ENCODE results near the gene DHPS.

Gene DHPS

GRCh38 chr19:12696366-12697335 lies 15.0 kb upstream of the DHPS start, which contains the start of gene FBXW9:
TSS of gene FBXW9 (minus strand) at chr19:12696631. CDS start at chr19:12696581, 50 bp downstream.
- CTCF ChIA-PET, result interaction anchor here (1.0 to 4.1 kb wide), 9 partner anchors 15 to 151 kb away, joined by 3 to 17 read pairs (median 6); no protein-coding TSS in a partner anchor

GRCh38 chr19:12695997-12696365 lies 14.3 kb upstream of the DHPS start:
- POLR2A ChIA-PET, result interaction anchor here (0.6 to 2.2 kb wide), 8 partner anchors 9 to 96 kb away, joined by 3 to 12 read pairs (median 4); partner anchors contain the start of genes DHPS, JUNB and TRIR
- TF ChIP-seq CTCF (IDR thresholded peaks at IDR 0.05; ENCODE audit: insufficient read depth, low read length, missing control alignments), result no peak

More at GRCh38 chr19:12696366-12697335, 15.0 kb upstream of the DHPS start, which contains the start of gene FBXW9:
- peak; percentile 63 for DNase-seq (ENCODE audit: low read depth, low spot score)
- POLR2A ChIA-PET, result interaction anchor here (0.6 to 2.2 kb wide), 9 partner anchors 10 to 151 kb away, joined by 3 to 12 read pairs (median 4); partner anchors contain the start of genes DHPS, JUNB and TRIR
- TF ChIP-seq CTCF (IDR thresholded peaks at IDR 0.05; ENCODE audit: insufficient read depth, low read length, missing control alignments), result no peak
- peak within 1 kb of the TSS; percentile 97 for H3K4me3 ChIP-seq (ENCODE audit: low read depth, low read length)

GRCh38 chr19:12695514-12695913 lies 13.8 kb upstream of the DHPS start:
- no peak for DNase-seq (ENCODE audit: low read depth, low spot score)
- ChIA-PET POLR2A (interaction anchor here (2.0 to 2.2 kb wide), 2 partner anchors 14 to 97 kb away, joined by 8 to 12 read pairs; partner anchors contain the start of genes DHPS and JUNB), CTCF (interaction anchor here (1.0 to 2.8 kb wide), 3 partner anchors 9 to 152 kb away, joined by 3 to 17 read pairs (median 4); no protein-coding TSS in a partner anchor)
- no peak for TF ChIP-seq CTCF (IDR thresholded peaks at IDR 0.05; ENCODE audit: insufficient read depth, low read length, missing control alignments)
- H3K4me3 ChIP-seq (ENCODE audit: low read depth, low read length), result peak overlapping the region; percentile 97

More at GRCh38 chr19:12695997-12696365, 14.3 kb upstream of the DHPS start:
- no peak for DNase-seq (ENCODE audit: low read depth, low spot score)
- peak overlapping the region; percentile 97 for H3K4me3 ChIP-seq (ENCODE audit: low read depth, low read length)
- CTCF ChIA-PET, result interaction anchor here (1.0 to 2.8 kb wide), 7 partner anchors 8 to 152 kb away, joined by 3 to 17 read pairs (median 6); no protein-coding TSS in a partner anchor

DNA sequence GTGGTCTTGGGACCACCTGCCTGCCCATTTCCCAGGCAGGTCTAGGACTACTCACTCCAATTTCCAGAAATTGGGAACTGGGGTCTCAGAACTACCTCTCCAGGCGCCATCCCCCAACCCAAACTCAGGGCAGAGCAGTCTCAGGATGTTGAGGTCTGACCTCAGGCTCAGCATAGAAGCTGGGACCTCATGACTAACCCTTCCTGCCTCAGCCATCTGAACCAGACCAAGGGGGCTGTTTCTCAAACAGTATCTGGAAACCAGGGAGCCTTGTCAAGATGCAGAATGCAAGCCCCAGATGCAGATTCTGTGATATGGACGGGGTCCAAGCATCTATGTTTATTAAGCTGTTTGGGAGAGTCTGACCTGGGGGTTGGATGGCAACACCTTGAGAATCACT lies 13.4 kb upstream of the DHPS start:
- no peak overlapping the region; the same call in 1 of the 2 replicates for H3K4me3 ChIP-seq (ENCODE audit: low read depth, low read length)
- ChIA-PET POLR2A (interaction anchor here (2.2 kb wide), 1 partner anchor 14 kb away, joined by 12 read pairs; the partner anchor contains the start of gene DHPS), CTCF (interaction anchor here (1.0 to 2.8 kb wide), 3 partner anchors 9 to 152 kb away, joined by 3 to 17 read pairs (median 4); no protein-coding TSS in a partner anchor)
- no peak for DNase-seq (ENCODE audit: low read depth, low spot score)
- TF ChIP-seq CTCF (IDR thresholded peaks at IDR 0.05; ENCODE audit: insufficient read depth, low read length, missing control alignments), result no peak

- ChIA-PET POLR2A (interaction anchor here (2.2 kb wide), 1 partner anchor 13 kb away, joined by 12 read pairs; the partner anchor contains the start of gene DHPS), CTCF (interaction anchor here (1.1 to 2.8 kb wide), 3 partner anchors 18 to 153 kb away, joined by 3 to 17 read pairs (median 5); no protein-coding TSS in a partner anchor)
These were observed 13.0 kb upstream of the DHPS start for GRCh38 chr19:12694641-12695040.

More at GRCh38 chr19:12694641-12695040, 13.0 kb upstream of the DHPS start:
- TF ChIP-seq CTCF (IDR thresholded peaks at IDR 0.05; ENCODE audit: insufficient read depth, low read length, missing control alignments), result no peak
- DNase-seq (ENCODE audit: low read depth, low spot score), result no peak
- no peak overlapping the region for H3K4me3 ChIP-seq (ENCODE audit: low read depth, low read length)
